Left lung (tissue), 10 donors: ENCODE data around the gene PIK3R4. TPM values are rescaled to one million over a fixed set of nuclear protein-coding genes. Genes with fewer than 3 reads are reported as not detected.

Experiments
- ATAC-seq: fragments of 200-7000 bp; cut with Tn5 transposase; one replicate; pipeline ENCODE4 v1.9.1; 2020; ENCODE audit warnings: moderate library complexity
- DNase-seq, 4 donors: peaks; one replicate each; pipeline ENCODE4 v3.0.0-alpha.2; 2013 to 2020
- H3K27ac ChIP-seq, 2 donors: fragments of 200-600 bp; sonication (generic) in 1 of 2; one replicate each; pipeline versions ENCODE4 v1.5.0 to v1.8.0; 2020 to 2021
- H3K27me3 ChIP-seq, 2 donors: fragments of 200-600 bp; sonication (generic) in 1 of 2; one replicate each; pipeline versions ENCODE4 v1.5.0 to v1.8.0; 2020 to 2021
- H3K36me3 ChIP-seq, 2 donors: fragments of 200-600 bp; sonication (generic) in 1 of 2; one replicate each; pipeline versions ENCODE4 v1.5.0 to v1.8.0; 2020 to 2021
- H3K4me1 ChIP-seq, 2 donors: fragments of 200-600 bp; one replicate each; pipeline ENCODE4 v1.8.0; 2021
- H3K4me3 ChIP-seq, 2 donors: fragments of 200-600 bp; sonication (generic) in 1 of 2; one replicate each; pipeline versions ENCODE4 v1.5.0 to v1.8.0; 2020 to 2021; ENCODE audit warnings: mild to moderate bottlenecking in 1 of 2
- H3K9me3 ChIP-seq, 2 donors: fragments of 200-600 bp; sonication (generic) in 1 of 2; one replicate each; pipeline versions ENCODE4 v1.5.0 to v1.8.0; 2020 to 2021
- CTCF ChIP-seq, 2 donors: fragments of 200-600 bp; sonication (generic) in 1 of 2; IDR thresholded peaks; one replicate each; pipeline versions ENCODE4 v1.5.0 to v1.8.0; 2021; ENCODE audit warnings: antibody characterized with exemption in 2 of 2
- intact Hi-C, 2 donors: fragments of 100-400 bp; cut with DNase I; formaldehyde crosslinking; loops; one replicate each; pipeline versions ENCODE4 v1.11.2 to v1.14.2; 2022
- polyA plus RNA-seq, 6 donors: library from polyadenylated mRNA; unstranded; fragments of 120-200 nt; gene quantifications; one replicate each; pipeline ENCODE4 v1.2.1, GENCODE V29; 2013; ENCODE audit not compliant: insufficient read length in 6 of 6
- total RNA-seq, 2 donors: library from RNA; stranded (reverse); fragmentation: NEBNext Ultra II Directional; extraction: Animal tissue kit (Norgen Biotek cat#: 25700); gene quantifications; one replicate each; pipeline ENCODE4 v1.2.1, GENCODE V29; 2021
- donor health status: DM: no; HTN: yes; CAD: no.
- donor health status: DM: no; HTN: no; CAD: no.

PIK3R4 gene
- total and polyA plus RNA-seq, 8 donors: 24.8 to 58.3 (median 46.0) TPM

- H3K4me3 ChIP-seq: no peak overlapping the region
- no peaks in the 10 kb centered on the region for H3K9me3 ChIP-seq
These were observed 92.5 kb downstream of the PIK3R4 start for GRCh38 chr3:130654091-130654490.

GRCh38 chr3:130649061-130649654 is 97.5 kb downstream of the PIK3R4 start:
- Histone ChIP-seq H3K9me3 (no peaks in the 10 kb centered on the region), H3K27ac (no peak overlapping the region), H3K27me3 (no peaks in the 10 kb centered on the region), H3K36me3 (no peaks in the 10 kb centered on the region), H3K4me3 (no peak overlapping the region), H3K4me1 (no peaks in the 10 kb centered on the region)
- TF ChIP-seq CTCF (IDR thresholded peaks at IDR 0.05): no peak
- ATAC-seq (no peak), DNase-seq (no peak)
- intact Hi-C loops: no loop called here

More at GRCh38 chr3:130654091-130654490, 92.5 kb downstream of the PIK3R4 start:
- Histone ChIP-seq H3K4me1 (no peaks in the 10 kb centered on the region), H3K36me3 (no peaks in the 10 kb centered on the region), H3K27me3 (no peaks in the 10 kb centered on the region), H3K27ac (no peak overlapping the region)
- no peak for TF ChIP-seq CTCF (IDR thresholded peaks at IDR 0.05)
- intact Hi-C loops: no loop called here
- no peak for ATAC-seq
- DNase-seq: no peak

- no peak for DNase-seq
- intact Hi-C loops: no loop called here
- TF ChIP-seq CTCF (IDR thresholded peaks at IDR 0.05): no peak
- Histone ChIP-seq H3K27me3 (no peaks in the 10 kb centered on the region), H3K4me3 (no peak overlapping the region), H3K27ac (no peak overlapping the region), H3K4me1 (no peaks in the 10 kb centered on the region), H3K36me3 (no peaks in the 10 kb centered on the region), H3K9me3 (no peaks in the 10 kb centered on the region)
- ATAC-seq: no peak
These were observed 98.3 kb downstream of the PIK3R4 start for GRCh38 chr3:130648293-130648692.

GRCh38 chr3:130645261-130645660 is 101.4 kb downstream of the PIK3R4 start:
- Histone ChIP-seq H3K36me3 (no peaks in the 10 kb centered on the region), H3K9me3 (no peaks in the 10 kb centered on the region), H3K27me3 (no peaks in the 10 kb centered on the region), H3K4me3 (no peak overlapping the region), H3K27ac (no peak overlapping the region), H3K4me1 (no peaks in the 10 kb centered on the region)
- no peak for TF ChIP-seq CTCF (IDR thresholded peaks at IDR 0.05)
- intact Hi-C loops: no loop called here
- no peak for ATAC-seq
- DNase-seq: no peak

- no peak for ATAC-seq
These were observed 101.9 kb downstream of the PIK3R4 start for GRCh38 chr3:130644628-130645253.

More at GRCh38 chr3:130644628-130645253, 101.9 kb downstream of the PIK3R4 start:
- no peak for TF ChIP-seq CTCF (IDR thresholded peaks at IDR 0.05)
- no peaks in the 10 kb centered on the region for H3K9me3 ChIP-seq
- no peak for DNase-seq
- H3K4me1 ChIP-seq: no peaks in the 10 kb centered on the region
- no peaks in the 10 kb centered on the region for H3K27me3 ChIP-seq
- no peaks in the 10 kb centered on the region for H3K36me3 ChIP-seq
- no peak overlapping the region for H3K27ac ChIP-seq
- intact Hi-C loops: no loop called here
- H3K4me3 ChIP-seq: no peak overlapping the region
